HG03095 (cell line): ENCODE data around the gene BCL2.

Source experiments
- ATAC-seq: cut with Tn5 transposase; IDR thresholded peaks from one replicate; pipeline ENCODE4 v1.9.1; 2021; ENCODE audit warnings: moderate library complexity; ENCODE audit not compliant: unreplicated experiment

BCL2 gene

DNA sequence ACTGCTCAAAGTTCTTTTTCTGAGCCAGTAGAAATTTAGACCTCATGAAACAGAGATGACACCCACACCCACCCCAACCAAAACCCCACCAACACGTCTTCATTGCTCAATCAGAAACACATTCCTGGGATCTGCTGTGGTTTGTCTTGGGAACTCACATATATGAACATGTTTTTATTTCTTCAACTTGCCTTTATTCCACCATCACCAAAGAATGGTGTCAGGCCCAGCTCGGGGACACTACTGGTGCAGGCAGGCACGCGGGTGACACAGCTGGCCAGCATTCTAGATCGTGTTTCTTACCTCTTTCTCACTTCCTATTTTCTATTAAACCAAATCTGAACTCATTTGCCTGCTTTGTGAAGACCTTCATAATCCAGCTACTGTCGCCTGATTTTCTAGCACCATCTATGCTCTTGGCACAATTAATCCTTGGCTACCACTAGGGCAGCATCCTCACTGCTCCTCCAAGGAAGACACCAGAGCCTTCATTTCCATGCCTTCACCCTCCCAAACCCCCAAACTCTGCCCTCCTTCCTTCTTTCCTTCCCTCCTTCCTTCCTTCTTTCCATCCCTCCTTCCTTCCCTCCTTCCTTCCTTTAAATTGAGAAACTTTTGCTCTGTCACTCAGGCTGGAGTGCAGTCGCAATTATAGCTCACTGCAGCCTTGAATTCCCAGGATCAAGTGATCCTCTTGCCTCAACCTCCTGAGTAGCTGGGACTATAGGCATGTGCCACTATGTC, 157.1 kb downstream of the BCL2 start:
- peak; percentile 25 for ATAC-seq

DNA sequence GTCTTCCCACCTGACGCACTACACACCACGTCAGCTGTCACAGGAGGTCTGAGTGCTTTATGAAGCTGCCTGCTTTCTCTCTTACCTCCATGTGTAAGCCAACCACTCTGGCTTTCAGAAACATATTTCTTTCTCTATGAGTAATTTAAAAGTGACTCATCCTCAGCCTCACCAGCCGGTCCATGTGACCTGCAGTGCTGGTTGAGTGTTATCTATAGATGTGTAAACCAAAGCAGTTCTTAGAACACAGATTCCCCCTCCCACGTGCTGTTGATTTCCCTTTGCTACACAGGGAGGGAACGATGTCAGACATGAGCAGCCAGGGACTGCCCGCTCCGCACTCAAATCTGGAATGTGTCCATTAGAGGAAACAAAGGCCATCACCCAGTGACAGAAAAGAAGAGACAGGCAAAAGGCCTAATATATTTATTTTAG, 157.8 kb downstream of the BCL2 start:
- peak; percentile 49 for ATAC-seq

DNA sequence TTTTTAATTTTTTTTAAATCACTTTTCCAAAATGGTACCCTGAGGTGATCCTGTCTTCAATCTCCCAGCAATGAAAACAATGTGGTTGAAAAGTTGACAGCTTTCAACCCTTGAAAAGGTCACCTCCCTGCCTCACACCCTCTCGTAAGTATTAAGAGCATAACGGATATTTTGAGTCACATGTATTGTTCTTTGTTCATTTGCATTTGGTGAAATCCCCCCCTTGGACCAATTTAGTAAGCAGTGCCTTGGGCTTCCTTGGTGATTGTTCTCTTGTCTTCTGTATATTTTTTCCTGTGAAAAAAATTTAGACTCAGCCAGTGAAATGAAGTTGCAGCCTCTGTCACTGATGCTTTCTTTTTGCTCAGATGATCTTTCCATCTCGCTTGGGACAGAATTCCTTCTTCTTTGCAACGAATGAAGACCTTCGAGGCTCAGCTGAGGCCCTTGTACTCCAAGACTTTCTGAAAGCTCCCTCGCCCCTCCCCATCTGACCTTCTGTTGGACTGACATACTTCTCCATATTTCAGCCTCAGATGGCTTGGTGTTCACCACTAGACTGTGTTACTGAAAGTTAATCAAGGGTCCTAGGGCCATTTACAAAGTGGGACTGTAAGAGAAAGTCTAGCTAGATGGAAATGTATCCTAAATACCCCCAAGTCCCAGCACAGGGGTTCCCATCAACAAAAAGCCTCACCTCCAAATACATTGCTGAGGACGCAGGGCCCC, 158.4 kb downstream of the BCL2 start:
- ATAC-seq = peak; percentile 25

DNA sequence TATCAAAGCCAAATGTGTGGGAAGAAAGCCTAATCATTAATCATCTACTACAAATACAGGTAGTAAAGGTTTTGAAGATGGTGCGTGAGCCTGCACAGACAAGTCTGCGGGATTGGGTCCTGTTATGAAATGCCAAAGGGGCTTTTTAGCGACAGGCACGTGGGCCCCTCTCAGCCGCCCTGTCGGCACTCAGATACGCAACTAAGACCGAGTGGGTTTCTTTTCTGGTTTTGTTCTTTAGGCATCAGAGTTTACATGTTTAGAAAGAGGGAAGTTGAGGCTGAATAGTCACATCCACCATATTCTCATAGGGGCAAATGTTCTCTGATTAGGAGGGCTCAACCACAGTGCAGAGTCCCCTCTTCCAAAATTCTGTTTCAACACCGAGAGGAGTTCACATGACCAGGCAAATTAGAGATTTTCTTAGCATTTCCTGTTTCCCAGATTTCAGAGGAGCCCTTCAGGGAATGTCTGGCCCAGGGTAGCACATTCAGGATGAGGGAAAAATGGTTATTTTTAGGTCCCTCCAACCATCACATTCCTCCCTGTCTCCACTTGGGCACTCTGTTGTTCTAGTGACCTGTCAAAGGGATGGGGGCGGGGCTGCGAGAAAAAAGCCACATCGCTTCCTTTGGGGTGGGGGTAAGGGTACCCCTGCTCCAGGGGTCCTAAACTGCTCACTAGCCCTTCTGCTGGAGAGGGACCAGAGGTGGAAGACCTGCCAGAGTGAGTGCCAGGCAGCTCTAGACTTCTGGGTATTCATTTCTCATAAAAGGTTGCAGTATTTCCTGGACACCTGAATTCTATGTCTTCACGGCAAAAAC, 159.2 kb downstream of the BCL2 start:
- ATAC-seq = no peak

DNA sequence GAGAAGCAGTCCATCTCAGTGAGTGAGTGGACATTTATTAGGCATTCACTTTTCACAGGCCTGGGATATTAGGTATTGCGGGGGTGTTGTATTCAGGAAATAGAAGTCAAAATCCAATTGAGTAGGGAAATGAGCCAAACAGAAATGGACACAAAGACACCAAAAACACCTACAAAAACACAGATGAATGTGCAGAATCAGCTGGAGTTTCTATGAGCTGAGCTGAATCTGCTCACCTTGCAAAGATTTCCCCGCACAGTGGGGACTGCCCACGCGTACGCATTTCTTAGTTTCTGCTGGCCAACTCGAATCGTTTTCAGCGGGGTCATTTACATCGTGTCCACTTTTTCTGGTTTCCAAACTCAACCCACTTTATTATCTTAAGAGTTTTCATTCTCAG, 160.0 kb downstream of the BCL2 start:
- no peak for ATAC-seq

DNA sequence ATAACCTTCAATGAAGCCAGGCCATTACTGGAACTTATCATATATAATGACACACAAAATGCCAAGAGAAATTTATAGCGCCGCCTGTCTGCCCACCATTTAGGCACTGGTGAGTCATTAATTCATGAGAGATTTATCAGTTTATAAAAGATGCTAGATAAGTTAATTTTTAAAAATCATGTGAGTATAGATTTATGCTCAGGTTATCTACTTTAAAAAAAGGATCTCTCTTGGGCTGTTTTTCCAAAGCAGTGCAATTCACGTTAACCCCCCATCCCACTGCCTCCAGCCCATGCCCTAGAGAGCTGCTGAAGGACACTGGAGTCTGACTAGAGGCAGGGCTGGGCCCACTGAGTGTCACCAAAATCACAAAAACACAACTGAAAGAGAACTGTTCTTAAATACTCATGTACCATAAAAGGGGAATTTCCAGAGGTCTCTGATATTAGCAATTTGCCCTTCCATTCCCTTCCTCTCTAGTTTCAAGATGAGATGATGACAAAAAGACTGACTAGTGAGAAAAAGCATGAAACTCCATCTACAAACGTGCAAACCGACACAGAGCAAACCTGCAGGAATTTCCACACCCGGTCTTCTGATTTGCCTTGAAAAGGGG, 160.8 kb downstream of the BCL2 start:
- ATAC-seq = no peak

DNA sequence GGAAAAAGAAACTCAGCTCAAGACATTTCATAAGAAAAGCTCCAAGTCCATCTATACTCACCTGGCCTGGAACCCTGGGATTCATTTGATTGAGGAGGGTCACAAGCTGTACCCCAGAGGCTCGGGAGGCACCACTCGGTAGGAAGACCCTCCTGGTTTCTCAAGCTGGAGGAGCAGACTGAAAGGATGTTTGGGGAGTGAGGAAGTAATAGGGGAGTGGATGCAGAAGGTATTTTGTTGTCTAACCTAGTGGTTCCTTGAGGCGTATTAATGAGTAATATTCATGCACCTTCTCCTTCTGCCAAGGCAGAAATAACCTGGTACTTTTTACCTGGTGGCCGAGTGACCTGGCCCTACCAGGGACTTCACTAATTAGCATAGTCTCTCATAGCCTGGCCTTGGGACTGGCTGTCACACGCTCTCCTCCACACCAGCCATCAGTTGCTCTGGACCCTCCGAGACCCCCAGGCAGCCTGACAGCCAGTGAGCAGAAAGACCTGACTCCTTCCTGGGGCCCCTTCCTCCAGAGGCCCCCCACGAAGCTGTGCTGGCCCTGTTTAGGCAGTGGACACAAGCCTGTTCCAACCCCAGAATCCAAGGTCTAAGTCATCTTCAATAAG, 161.4 kb downstream of the BCL2 start:
- ATAC-seq = no peak

DNA sequence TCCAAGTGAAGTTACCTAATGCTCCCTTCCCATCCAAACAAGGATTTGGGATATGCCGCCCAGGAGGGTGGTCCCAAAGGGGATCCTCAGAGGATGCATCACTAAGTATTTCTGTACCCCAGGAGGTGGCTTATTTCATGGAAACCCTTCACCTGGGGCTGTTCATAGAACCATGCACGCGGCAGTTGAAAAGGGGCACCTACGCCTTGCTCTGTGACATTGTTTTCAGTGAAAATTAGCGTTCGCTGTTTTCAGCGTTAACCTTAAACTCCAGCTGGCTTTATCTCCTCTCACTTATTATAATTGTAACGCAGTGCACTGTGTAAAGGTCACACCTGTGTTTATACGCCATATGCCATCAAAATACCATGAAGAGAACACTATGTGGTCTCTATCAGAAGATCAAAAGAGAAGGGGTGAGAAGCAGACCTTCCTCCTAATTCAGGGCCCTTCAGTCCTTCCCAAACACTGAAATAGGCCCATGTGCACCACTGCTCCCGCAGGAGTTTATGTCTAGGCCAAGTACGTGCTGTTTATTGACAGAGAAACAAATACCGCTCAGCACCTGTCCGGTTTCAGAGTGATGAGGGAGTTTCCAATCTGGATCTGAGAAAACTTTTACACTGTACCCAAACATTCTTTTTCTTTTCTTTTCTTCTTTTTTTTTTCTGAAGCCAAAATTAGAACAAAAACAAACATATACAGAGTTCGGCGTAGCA, 162.1 kb downstream of the BCL2 start:
- peak; percentile 20 for ATAC-seq

DNA sequence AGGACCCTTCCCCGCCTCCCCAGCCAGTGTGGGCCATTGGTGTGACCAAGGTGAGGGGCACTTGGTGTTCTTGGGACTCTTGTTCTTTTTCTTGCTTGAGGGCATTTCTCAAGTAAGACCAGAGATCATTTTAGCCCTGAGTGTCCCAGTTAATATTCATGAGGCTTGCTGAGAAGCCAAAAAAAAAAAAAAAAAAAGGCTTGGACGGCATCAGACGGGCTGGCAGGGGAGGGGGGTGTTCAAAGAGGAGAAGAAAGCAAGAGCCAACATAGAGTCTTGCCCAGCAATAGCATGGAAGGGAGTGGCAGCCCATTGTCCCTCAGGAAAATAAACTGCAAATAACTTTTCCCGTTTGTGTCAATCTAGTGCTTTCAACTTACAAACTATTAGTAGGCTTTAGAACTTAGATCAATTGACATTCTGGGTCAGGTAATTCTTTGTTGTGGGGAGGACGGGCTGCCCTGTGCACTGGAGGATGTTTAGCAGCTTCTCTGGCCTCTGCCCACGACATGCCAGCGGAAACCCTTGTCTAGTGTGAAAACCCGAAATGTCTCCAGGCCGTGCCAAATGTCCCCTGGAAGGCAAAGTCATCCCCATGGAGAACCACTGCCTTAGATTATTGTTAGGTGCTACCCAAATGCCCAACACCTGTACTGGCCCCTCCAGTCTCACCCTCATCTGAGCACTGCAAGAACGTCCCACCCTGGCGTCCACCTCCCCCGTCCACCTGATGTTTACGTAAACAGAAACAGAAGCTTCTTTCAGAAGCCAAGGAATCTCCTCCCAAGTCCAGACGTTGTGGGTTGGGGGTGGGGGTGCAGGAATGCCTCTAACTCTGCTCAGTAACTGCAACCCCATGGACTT, 163.4 kb downstream of the BCL2 start:
- no peak for ATAC-seq

DNA sequence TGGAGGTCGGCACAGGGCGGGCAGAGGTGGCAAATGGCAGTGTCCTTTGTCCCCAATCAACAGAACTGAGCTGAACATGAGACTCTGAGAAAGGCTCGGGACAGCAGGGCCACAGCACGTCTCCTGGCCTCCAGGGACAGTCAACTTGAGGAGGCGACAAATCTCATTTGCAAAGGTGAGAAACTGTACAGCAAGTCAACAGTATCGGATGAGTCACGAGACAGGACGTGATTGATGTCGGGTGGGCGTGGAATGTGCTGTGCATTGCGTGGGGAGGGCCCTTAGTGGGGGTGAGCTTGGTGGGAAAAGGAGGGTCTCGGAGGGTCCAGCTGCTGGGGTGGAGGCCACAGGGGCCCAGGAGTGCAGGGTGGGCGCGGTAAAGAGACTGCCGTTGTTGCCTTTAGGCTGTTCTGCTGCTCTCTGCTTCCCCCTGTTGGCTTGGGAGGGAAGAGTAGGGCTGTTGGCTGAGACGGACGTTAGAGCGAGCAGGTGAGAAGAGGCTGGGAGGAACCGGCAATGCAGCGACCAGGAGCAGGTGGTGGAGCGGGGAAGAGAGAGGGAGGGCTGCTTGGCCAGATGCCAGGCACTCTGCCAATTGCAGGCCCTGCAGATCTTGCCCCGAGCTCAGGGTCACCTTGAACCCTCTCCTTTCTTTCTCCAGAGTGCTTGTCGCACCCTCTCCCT, 164.3 kb downstream of the BCL2 start:
- peak; percentile 41 for ATAC-seq

DNA sequence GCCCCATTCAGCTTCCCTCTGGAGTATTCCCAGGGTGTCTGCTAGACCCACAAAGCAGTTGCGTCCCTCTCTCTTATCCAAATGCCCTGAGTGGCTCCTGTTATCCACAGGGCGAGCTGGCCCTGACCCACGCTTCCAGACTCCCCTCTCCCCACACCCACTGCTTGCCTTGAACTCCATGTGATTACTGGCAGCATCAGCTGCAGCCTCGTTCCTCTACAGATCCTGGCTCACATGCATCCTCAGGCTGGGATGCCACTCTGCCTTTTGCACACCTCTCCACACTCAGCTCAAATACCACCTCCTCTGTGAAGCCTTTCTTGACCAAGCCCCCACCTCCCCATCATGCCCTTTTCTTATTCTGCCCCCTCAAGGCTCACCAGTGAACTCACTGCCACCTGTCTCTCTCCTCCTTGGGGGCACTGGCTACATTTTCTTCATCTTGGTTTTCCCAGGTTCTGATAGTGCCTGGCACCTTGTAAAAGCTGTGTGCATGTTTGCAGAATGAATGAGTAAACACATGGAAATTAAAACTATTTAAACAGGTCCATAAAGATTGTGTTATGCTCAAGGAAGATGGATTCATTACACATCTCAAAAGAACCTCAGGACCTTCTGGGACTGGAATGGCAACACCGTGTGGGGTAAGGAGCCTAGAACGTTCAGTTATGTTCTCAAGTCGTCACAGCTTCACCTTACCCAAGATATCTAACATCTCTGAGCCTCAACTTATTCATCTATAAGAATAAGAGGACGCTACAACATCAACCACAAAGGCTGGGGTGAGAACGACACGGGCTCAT, 165.0 kb downstream of the BCL2 start:
- no peak for ATAC-seq

DNA sequence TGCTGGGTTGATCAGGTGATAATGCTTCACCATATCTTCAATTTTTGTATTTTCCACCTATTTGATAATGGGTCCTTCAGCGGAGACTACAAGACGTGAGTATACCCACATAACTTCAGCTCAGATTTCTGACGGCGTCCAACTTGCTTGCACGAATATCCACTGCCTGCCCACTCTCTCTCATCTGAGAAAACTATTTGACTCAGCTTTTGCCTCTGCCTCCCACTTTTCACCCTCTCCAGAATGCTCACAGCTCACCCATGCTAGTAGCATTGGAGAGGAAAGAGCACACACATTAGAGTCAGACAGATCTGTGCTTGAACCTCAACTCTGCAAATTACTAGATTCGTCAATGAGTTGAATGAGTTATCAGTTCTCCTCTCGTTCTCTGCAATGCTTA, 166.8 kb downstream of the BCL2 start:
- peak; percentile 27 for ATAC-seq

DNA sequence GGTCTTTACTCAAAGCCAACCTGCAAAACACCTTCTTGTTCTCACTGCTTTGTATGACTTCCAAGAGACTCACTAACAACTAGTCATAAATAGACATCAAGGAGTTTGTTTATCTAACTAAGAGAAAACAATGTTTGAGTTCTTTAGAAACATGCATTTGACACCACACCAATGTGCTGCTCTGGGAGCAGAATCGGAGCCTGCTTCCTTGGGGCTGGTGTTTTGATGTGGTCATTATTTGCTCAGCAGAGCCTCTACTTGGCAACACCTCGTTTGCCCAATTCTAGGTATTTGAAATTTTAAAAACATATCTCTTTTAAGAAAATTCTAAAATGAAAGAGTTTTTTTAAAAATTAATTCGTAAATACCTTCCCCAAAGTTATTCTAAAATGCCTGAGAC, 167.5 kb downstream of the BCL2 start:
- ATAC-seq = no peak

DNA sequence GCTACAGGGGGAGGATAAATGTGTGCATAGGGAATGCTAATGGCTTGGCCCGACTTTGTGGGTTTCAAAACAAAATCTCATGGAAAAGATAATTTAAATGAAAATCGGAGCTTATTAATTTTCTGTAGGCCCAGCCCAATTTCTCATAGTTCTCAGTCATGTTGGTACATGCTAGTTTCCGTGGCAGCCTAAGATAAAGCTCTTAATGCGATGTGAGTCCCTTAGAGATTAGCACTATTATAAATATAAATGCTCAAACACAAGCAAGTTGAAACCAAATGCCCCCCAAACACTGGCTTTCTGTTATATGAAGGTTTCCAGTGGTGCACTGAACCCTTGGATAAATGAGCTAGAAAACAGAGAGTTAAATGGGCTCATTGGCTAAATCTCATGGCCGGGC, 168.0 kb downstream of the BCL2 start:
- ATAC-seq = no peak

DNA sequence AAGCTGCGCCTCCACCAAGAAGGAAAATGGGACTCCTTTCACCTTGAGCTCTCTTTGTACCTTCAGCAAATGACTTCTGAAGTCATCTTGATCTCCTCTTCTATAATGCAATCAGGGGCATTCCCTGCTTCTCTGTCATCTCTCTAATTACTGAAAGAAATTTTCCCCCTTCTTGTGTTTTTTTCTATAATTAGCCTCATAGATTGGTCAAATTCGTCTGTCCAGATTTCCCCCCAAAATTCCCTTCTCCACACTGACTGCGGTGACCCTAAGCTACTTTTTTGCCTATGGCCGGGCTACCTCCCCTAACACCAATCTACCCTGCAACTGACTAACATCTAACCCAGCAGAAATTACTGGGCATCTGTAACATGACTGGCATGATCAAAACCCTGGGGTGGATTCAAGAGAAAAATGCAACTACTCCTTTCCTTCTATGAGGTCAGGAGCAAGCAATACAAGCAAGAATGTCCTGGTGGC, 168.6 kb downstream of the BCL2 start:
- no peak for ATAC-seq

DNA sequence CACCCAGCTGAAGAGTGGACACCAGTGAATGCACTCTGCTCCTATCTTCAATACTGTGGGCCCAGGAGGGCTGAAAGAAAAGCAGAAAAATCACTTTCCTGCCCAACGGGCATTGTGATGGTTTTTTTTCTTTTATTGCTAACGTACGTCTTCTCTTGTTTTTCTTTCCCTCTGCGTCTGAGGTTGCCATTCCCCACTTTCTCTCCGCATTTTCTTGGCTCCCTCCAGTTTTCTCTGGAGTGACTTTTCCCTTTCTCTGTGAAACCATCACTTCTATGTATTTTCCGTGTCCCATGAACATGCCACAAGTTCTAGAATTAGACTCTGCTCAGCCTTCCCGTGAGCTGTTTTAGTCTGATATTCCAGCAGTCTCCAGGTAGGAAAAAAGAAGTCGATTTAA, 169.2 kb downstream of the BCL2 start:
- no peak for ATAC-seq

DNA sequence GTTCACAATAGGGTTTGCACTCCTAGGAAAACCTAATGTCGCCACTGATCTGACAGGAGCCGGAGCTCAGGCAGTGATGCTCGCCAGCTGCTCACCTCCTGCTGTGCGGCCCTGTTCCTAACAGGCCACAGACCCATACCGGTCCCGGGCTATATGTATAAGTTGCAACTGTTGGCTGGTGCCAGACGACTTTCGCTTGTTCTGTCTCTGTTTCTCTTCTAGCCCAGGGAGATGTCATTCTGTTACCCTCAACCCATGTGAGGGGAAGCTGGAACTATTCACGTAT, 170.3 kb downstream of the BCL2 start:
- ATAC-seq = no peak
